Mesodermal cell (in vitro differentiated cells): ENCODE measurements around the gene TCF23.
"Not testable (repeated sequence)": the region's sequence is repeated elsewhere in the genome, so short reads cannot be mapped to it uniquely, and the experiment has no call there.

Experiments
- H3K27ac ChIP-seq: 2 replicates; pipeline ENCODE4 v1.7.0; 2013; ENCODE audit warnings: mild to moderate bottlenecking, low read depth, low read length, moderate library complexity; ENCODE audit not compliant: severe bottlenecking
- H3K36me3 ChIP-seq: 2 replicates; pipeline ENCODE4 v1.7.1; 2013; ENCODE audit warnings: mild to moderate bottlenecking, low read length, moderate library complexity; ENCODE audit not compliant: control insufficient read depth, insufficient read depth
- H3K4me1 ChIP-seq: one replicate; pipeline ENCODE4 v1.7.1; 2013; ENCODE audit warnings: mild to moderate bottlenecking, low read length; ENCODE audit not compliant: insufficient read depth, control insufficient read depth, poor library complexity, severe bottlenecking
- H3K4me3 ChIP-seq: 2 replicates; pipeline ENCODE4 v1.7.0; 2013; ENCODE audit warnings: low read length, control low read depth, mild to moderate bottlenecking; ENCODE audit not compliant: insufficient read depth, poor library complexity, severe bottlenecking; ENCODE audit errors: extremely low read depth
- H3K9me3 ChIP-seq: 2 replicates; pipeline ENCODE4 v1.7.1; 2013; ENCODE audit warnings: mild to moderate bottlenecking, low read length, moderate library complexity; ENCODE audit not compliant: control insufficient read depth
- WGBS, 2 experiments: methylation state at CpG; one replicate each; pipeline ENCODE4 v1.1.5; 2013; ENCODE audit warnings: missing lambda C conversion rate in 2 of 2; ENCODE audit not compliant: insufficient coverage in 2 of 2; 5-methylcytosine and 5-hydroxymethylcytosine counted together

Gene TCF23

GRCh38 chr2:27191070-27191829 lies 42.4 kb downstream of the TCF23 start:
- 56 to 70% methylated on average over 4 to 6 of the region's 8 CpGs for WGBS, 2 experiments
- no peaks in the 10 kb centered on the region for H3K36me3 ChIP-seq

GRCh38 chr2:27194538-27195354 lies 45.9 kb downstream of the TCF23 start:
- Histone ChIP-seq H3K4me1 (no peaks in the 10 kb centered on the region), H3K9me3 (no peaks in the 10 kb centered on the region), H3K27ac (no peak overlapping the region), H3K4me3 (no peak overlapping the region), H3K36me3 (peaks cover 5% of the 10 kb centered on the region)
- WGBS, 2 experiments = 86 to 92% methylated on average over 10 to 17 of the region's 17 CpGs

More at GRCh38 chr2:27191070-27191829, 42.4 kb downstream of the TCF23 start:
- no peak overlapping the region for H3K4me3 ChIP-seq
- no peaks in the 10 kb centered on the region for H3K4me1 ChIP-seq
- no peak overlapping the region for H3K27ac ChIP-seq
- H3K9me3 ChIP-seq = no peaks in the 10 kb centered on the region

- not testable (repeated sequence) for H3K4me1 ChIP-seq, H3K9me3 ChIP-seq, H3K27ac ChIP-seq, H3K4me3 ChIP-seq
- WGBS, 2 experiments = no CpG with 5 or more reads among the region's 3 CpGs
- peaks cover 10% of the 10 kb centered on the region for H3K36me3 ChIP-seq
Observed at GRCh38 chr2:27195799-27196198, 47.0 kb downstream of the TCF23 start.

- not testable (repeated sequence) for H3K4me1 ChIP-seq, H3K27ac ChIP-seq
- 100% methylated on average over 1 of the region's 3 CpGs for WGBS, 2 experiments
Observed at GRCh38 chr2:27198068-27198467, 49.3 kb downstream of the TCF23 start.

GRCh38 chr2:27198627-27199026 lies 49.8 kb downstream of the TCF23 start:
- 77 to 86% methylated on average over 2 of the region's 2 CpGs for WGBS, 2 experiments

More at GRCh38 chr2:27198068-27198467, 49.3 kb downstream of the TCF23 start:
- H3K36me3 ChIP-seq = peaks cover 30% of the 10 kb centered on the region
- not testable (repeated sequence) for H3K4me3 ChIP-seq, H3K9me3 ChIP-seq

GRCh38 chr2:27199241-27199640 lies 50.4 kb downstream of the TCF23 start:
- no peaks in the 10 kb centered on the region for H3K9me3 ChIP-seq
- no peaks in the 10 kb centered on the region for H3K4me1 ChIP-seq
- no peak overlapping the region for H3K4me3 ChIP-seq
- peaks cover 42% of the 10 kb centered on the region for H3K36me3 ChIP-seq
- WGBS, 2 experiments = 90 to 100% methylated on average over 1 to 2 of the region's 2 CpGs
- no peak overlapping the region for H3K27ac ChIP-seq

More at GRCh38 chr2:27198627-27199026, 49.8 kb downstream of the TCF23 start:
- Histone ChIP-seq H3K36me3 (peaks cover 36% of the 10 kb centered on the region), H3K9me3 (no peaks in the 10 kb centered on the region), H3K4me3 (no peak overlapping the region), H3K4me1 (no peaks in the 10 kb centered on the region), H3K27ac (no peak overlapping the region)

GRCh38 chr2:27201675-27202074 lies 52.9 kb downstream of the TCF23 start:
- Histone ChIP-seq H3K4me1 (no peaks in the 10 kb centered on the region), H3K4me3 (no peak overlapping the region), H3K36me3 (peaks cover 66% of the 10 kb centered on the region), H3K27ac (no peak overlapping the region), H3K9me3 (no peaks in the 10 kb centered on the region)
- 94 to 95% methylated on average over 7 of the region's 7 CpGs for WGBS, 2 experiments

GRCh38 chr2:27202854-27203253 lies 54.0 kb downstream of the TCF23 start:
- H3K4me3 ChIP-seq = no peak overlapping the region
- H3K9me3 ChIP-seq = no peaks in the 10 kb centered on the region
- H3K4me1 ChIP-seq = no peaks in the 10 kb centered on the region
- peaks cover 78% of the 10 kb centered on the region for H3K36me3 ChIP-seq
- H3K27ac ChIP-seq = no peak overlapping the region
- 70 to 94% methylated on average over 2 of the region's 2 CpGs for WGBS, 2 experiments

GRCh38 chr2:27203741-27204140 lies 54.9 kb downstream of the TCF23 start:
- H3K4me1 ChIP-seq = peaks cover 2% of the 10 kb centered on the region
- no peak overlapping the region for H3K27ac ChIP-seq
- 95% methylated on average over 9 of the region's 9 CpGs for WGBS, 2 experiments
- H3K36me3 ChIP-seq = peaks cover 87% of the 10 kb centered on the region
- no peaks in the 10 kb centered on the region for H3K9me3 ChIP-seq
- H3K4me3 ChIP-seq = no peak overlapping the region

- 90 to 95% methylated on average over 7 to 8 of the region's 8 CpGs for WGBS, 2 experiments
- Histone ChIP-seq H3K9me3 (no peaks in the 10 kb centered on the region), H3K36me3 (peaks cover 92% of the 10 kb centered on the region), H3K27ac (no peak overlapping the region), H3K4me1 (peaks cover 5% of the 10 kb centered on the region), H3K4me3 (no peak overlapping the region)
Observed at GRCh38 chr2:27204566-27204965, 55.8 kb downstream of the TCF23 start.

GRCh38 chr2:27205206-27205605 lies 56.4 kb downstream of the TCF23 start:
- 88 to 97% methylated on average over 7 to 8 of the region's 8 CpGs for WGBS, 2 experiments
- Histone ChIP-seq H3K4me1 (peaks cover 6% of the 10 kb centered on the region), H3K27ac (no peak overlapping the region), H3K4me3 (no peak overlapping the region), H3K9me3 (no peaks in the 10 kb centered on the region), H3K36me3 (peaks cover 88% of the 10 kb centered on the region)
